Brain microvascular endothelial cell (primary cell): Measurements from ENCODE around the gene TLR3.
A peak's percentile ranks its signal among the peaks of the same experiment; 100 is the strongest.

Source experiments
- DNase-seq: peaks from one replicate; pipeline ENCODE4 v3.0.0-alpha.2; 2020
- H3K27ac ChIP-seq: fragments of 250-450 bp; sonication (Bioruptor Pico); 2 replicates; pipeline ENCODE4 v1.5.1; 2020; ENCODE audit warnings: mild to moderate bottlenecking, moderate library complexity
- H3K27me3 ChIP-seq: fragments of 250-450 bp; sonication (Bioruptor Pico); replicated peaks from 2 replicates; pipeline ENCODE4 v1.5.1; 2020; ENCODE audit warnings: mild to moderate bottlenecking
- H3K36me3 ChIP-seq: fragments of 250-450 bp; sonication (Bioruptor Pico); replicated peaks from 2 replicates; pipeline ENCODE4 v1.5.1; 2020; ENCODE audit warnings: mild to moderate bottlenecking
- H3K4me3 ChIP-seq: 2 replicates; pipeline ENCODE4 v1.5.1; 2011; ENCODE audit warnings: low read depth, mild to moderate bottlenecking, control low read depth, low read length, moderate library complexity
- in situ Hi-C: cut with HindIII; loops from 2 replicates; pipeline ENCODE4 v1.10.0; 2017; ENCODE audit warnings: low sequenced_read_pairs, low pct_ligation_motif_present
- TF ChIP-seq, protein P1 (sequence below): IDR thresholded peaks from 2 replicates; pipeline ENCODE4 v1.5.1; 2011; ENCODE audit warnings: low read depth, mild to moderate bottlenecking, moderate library complexity, low read length, control low read depth, inconsistent platforms; ENCODE audit errors: missing control alignments

TLR3 gene

DNA sequence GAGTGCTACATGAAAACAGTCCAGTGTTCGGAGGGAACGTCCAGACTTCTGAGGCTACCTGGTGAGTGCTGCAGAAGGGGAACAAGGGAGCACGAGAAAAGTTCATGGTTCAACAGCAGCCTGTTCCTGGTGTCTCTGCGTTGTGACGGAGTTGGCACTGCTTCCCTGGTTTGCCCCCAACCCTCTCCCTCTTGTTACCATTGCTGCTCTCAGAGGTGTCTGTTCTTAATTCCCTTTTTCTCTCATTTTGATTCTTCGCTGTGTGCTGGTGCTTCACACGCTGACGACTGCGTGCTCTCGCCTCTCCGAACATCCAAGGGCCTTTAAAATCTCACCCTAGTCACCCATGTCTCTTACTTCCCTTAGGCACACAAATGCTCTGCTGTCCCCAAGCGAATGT lies 34.0 kb downstream of the TLR3 start:
- in situ Hi-C loops: no loop called here
- H3K27me3 ChIP-seq: peaks cover 23% of the 10 kb centered on the region

DNA sequence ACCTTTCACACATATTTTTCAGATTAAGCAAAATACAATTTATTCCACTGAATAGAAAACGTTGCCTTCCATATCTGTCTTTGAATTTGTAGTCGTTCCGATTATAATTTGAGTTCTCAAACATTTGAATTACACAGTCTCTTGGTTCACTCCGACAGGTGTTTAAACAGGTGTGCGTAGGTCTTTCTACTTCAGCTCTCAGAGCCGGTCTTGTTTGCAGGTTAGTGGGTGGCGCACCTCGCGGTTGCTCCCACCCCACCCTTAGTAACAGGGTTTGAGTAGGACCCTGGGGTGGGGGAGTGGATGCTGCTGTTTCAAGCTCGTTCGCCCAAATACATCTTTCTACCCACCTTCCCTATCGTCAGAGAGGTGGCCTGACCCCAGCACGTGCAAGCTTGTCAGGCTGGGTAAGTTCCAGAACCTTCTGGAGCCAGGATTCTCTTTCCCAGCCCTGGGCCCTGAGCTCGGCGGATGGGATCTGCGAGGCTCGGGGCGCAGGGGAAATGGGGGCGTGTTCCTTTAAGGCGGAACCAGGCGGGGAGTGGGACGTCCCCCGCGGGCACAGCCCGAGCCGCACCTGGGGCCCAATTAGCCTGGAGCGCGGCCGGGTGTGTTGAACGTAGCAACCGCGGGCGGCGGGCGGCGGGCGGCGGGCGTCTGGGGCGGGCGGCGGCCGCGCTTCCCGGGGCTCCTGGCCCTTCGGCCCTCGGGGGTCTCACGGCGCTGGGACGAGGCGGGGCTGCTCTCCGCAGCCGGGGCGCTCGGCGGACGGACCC lies 35.3 kb downstream of the TLR3 start, which contains the start of gene FAM149A:
Gene FAM149A (plus strand): TSS at position 591 of the 776 bp plus-strand sequence.
- Histone ChIP-seq H3K4me3 (peak within 1 kb of the TSS; percentile 37), H3K27ac (no peak within 1 kb of the TSS), H3K27me3 (peaks cover 23% of the 10 kb centered on the region), H3K36me3 (no peaks in the 10 kb centered on the region)
- DNase-seq: no peak
- TF ChIP-seq, protein P1, sequence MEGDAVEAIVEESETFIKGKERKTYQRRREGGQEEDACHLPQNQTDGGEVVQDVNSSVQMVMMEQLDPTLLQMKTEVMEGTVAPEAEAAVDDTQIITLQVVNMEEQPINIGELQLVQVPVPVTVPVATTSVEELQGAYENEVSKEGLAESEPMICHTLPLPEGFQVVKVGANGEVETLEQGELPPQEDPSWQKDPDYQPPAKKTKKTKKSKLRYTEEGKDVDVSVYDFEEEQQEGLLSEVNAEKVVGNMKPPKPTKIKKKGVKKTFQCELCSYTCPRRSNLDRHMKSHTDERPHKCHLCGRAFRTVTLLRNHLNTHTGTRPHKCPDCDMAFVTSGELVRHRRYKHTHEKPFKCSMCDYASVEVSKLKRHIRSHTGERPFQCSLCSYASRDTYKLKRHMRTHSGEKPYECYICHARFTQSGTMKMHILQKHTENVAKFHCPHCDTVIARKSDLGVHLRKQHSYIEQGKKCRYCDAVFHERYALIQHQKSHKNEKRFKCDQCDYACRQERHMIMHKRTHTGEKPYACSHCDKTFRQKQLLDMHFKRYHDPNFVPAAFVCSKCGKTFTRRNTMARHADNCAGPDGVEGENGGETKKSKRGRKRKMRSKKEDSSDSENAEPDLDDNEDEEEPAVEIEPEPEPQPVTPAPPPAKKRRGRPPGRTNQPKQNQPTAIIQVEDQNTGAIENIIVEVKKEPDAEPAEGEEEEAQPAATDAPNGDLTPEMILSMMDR: no peak
- in situ Hi-C loops: no loop called here

More for the DNA sequence above, 34.0 kb downstream of the TLR3 start:
- Histone ChIP-seq H3K36me3 (no peaks in the 10 kb centered on the region), H3K27ac (no peak overlapping the region), H3K4me3 (no peak overlapping the region)
- TF ChIP-seq, protein P1: no peak
- no peak for DNase-seq

DNA sequence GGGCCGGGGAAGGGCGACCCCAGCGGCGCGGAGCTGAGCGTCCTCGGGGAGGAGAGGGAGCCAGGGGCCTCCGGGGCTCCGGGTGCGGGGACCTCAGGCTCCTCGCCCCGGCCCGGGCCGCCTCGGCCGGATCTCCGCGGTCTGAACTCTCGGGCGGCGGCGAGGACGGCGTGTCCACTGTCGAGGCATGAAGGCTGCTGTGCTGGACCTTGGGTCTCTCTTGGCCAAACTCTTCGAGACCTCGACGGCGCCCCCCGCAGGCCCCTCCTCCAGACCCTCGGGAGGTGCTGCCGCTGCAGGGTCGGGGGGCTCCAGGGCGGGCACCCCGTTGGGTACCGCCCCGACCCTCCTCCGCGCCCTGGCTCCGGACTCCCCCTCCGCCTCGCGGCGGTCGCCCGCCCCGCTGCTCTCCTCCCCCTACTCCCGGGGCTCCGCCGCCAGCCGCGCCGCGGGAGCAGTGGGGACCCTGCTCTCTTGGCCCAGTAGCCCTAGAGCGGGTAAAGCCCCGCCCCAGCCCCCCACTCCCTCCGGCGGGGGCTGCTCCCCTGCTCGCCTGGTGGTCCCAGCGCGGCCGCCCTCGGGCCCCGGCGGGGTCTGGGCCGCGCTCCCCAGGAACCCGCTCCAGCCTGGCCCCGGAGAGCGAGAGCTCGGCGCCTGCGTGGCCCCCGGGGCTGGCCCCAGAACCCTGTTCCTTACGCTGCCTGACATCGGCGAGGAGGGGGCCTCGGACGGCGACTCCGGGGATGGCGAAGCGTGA lies 36.1 kb downstream of the TLR3 start:
- TF ChIP-seq, protein P1: no peak
- no peak for DNase-seq
- in situ Hi-C loops: no loop called here
- peaks cover 25% of the 10 kb centered on the region for H3K27me3 ChIP-seq
- H3K27ac ChIP-seq: no peak overlapping the region
- H3K36me3 ChIP-seq: no peaks in the 10 kb centered on the region
- peak overlapping the region; percentile 37 for H3K4me3 ChIP-seq

DNA sequence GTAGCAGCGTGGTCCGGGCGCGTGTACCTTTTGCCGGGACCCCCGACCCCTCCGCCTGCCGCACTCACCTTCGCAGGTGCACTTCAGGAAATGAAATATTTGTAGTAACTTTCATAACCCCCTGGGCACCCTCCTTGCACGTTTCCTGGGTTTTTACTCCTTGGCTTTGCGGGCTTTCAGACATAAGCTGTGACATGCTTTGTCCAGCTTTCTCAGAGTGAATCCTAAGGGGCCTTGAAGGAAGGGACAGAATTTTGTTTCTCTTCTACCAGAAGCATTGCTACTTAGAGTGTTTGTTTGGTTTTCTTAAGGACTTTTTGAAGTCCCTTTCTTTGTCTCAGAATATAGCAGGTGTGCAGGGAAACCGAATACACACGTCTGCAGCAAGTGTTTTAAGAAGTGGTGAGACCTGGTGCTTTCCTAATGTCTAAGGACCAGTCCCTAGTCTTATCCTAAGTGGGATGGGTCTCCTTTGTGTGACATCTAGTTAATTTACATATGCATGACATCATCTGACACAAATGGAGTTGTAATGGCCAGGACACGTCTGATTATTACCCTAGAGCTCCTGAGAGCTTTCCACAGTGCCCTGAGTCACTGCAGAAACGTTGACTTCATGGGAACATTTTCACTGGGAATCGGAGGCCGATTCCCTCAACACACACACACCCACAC lies 36.8 kb downstream of the TLR3 start:
- Histone ChIP-seq H3K36me3 (no peaks in the 10 kb centered on the region), H3K4me3 (no peak overlapping the region), H3K27ac (no peak overlapping the region), H3K27me3 (peaks cover 25% of the 10 kb centered on the region)
- no peak for DNase-seq
- TF ChIP-seq, protein P1: no peak
- in situ Hi-C loops: no loop called here

DNA sequence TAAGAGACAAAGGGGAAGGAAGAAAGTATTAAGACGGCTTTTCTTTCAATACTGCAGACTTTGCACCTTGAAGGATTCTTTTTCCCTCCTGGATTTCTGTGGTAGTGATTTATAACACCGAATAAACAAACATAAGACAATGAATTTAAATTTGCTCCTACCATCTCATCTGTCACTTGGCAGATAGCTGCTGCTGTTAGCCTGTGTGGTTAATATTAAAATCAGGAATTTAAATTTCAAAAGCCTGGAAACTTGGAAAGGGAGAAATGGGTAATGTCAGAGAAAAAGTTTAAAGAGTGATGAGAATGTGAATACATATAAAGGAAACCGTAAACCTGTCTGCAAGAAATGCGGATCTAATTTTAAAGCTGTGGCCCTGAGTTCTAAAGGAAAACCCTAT lies 39.0 kb downstream of the TLR3 start:
- Histone ChIP-seq H3K27ac (no peak overlapping the region), H3K36me3 (no peaks in the 10 kb centered on the region), H3K4me3 (no peak overlapping the region), H3K27me3 (peaks cover 25% of the 10 kb centered on the region)
- in situ Hi-C loops: no loop called here
- TF ChIP-seq, protein P1: no peak
- no peak for DNase-seq
